GM12891 (cell line): ENCODE results near the gene KLRF1.

ENCODE experiments used
- PAX5 ChIP-seq: IDR thresholded peaks from 2 replicates; pipeline ENCODE4 v1.6.1; 2011; ENCODE audit warnings: low read length, moderate library complexity, mild to moderate bottlenecking; ENCODE audit not compliant: insufficient read depth, severe bottlenecking
- POLR2A ChIP-seq: IDR thresholded peaks from 2 replicates; pipeline ENCODE4 v1.6.1; 2011; ENCODE audit warnings: low read depth, low read length, control low read depth
- SPI1 ChIP-seq: IDR thresholded peaks from 2 replicates; pipeline ENCODE4 v1.6.1; 2011; ENCODE audit warnings: low read depth, low read length, control low read depth

GRCh38 chr12:9806714-9807113, 20.6 kb upstream of the KLRF1 start:
- no peak for TF ChIP-seq PAX5
- TF ChIP-seq POLR2A, result no peak
- TF ChIP-seq SPI1, result no peak
